CD4-positive, alpha-beta T cell treated with Interleukin-6 for 4 hours (primary cell): Measurements from ENCODE around the gene COA1.
"Not testable (repeated sequence)": the region's sequence is repeated elsewhere in the genome, so short reads cannot be mapped to it uniquely, and the experiment has no call there.

Experiments
- DNase-seq: peaks from one replicate; pipeline ENCODE4 v3.0.0-alpha.2; 2020; ENCODE audit warnings: mixed read lengths

COA1 gene

GRCh38 chr7:43758029-43758821, 28.9 kb upstream of the COA1 start, which contains the start of gene BLVRA:
BLVRA (plus strand) TSS chr7:43758680; CDS start chr7:43771159, 12,479 bp downstream.
- peak; percentile 77 for DNase-seq

GRCh38 chr7:43757073-43757720, 27.9 kb upstream of the COA1 start:
- DNase-seq: no peak

- no peak for DNase-seq
These were observed 27.2 kb upstream of the COA1 start for GRCh38 chr7:43756368-43757072.

- DNase-seq: no peak
These were observed 25.3 kb upstream of the COA1 start for GRCh38 chr7:43754596-43754995.

GRCh38 chr7:43753843-43754242, 24.5 kb upstream of the COA1 start:
- no peak for DNase-seq

- DNase-seq: no peak
These were observed 24.0 kb upstream of the COA1 start for GRCh38 chr7:43753271-43753810.

GRCh38 chr7:43752411-43752810, 23.1 kb upstream of the COA1 start:
- no peak for DNase-seq

GRCh38 chr7:43750016-43750887, 20.9 kb upstream of the COA1 start:
- no peak for DNase-seq

GRCh38 chr7:43749383-43749940, 20.1 kb upstream of the COA1 start:
- DNase-seq: no peak

GRCh38 chr7:43747328-43748105, 18.2 kb upstream of the COA1 start:
- DNase-seq: no peak

- DNase-seq: no peak
These were observed 13.4 kb upstream of the COA1 start for GRCh38 chr7:43742692-43743091.

GRCh38 chr7:43737467-43738127, 8.3 kb upstream of the COA1 start:
- no peak for DNase-seq

- no peak for DNase-seq
These were observed 6.7 kb upstream of the COA1 start for GRCh38 chr7:43735802-43736603.

- DNase-seq: no peak
These were observed 6.1 kb upstream of the COA1 start for GRCh38 chr7:43735403-43735801.

GRCh38 chr7:43734575-43735332, 5.4 kb upstream of the COA1 start:
- not testable (repeated sequence) for DNase-seq

- not testable (repeated sequence) for DNase-seq
These were observed 2.2 kb upstream of the COA1 start for GRCh38 chr7:43731494-43731893.

GRCh38 chr7:43729924-43730248, 563 bp upstream of the COA1 start:
- no peak for DNase-seq

GRCh38 chr7:43727494-43727893, 1.8 kb downstream of the COA1 start:
- no peak for DNase-seq

- no peak for DNase-seq
These were observed 2.3 kb downstream of the COA1 start for GRCh38 chr7:43727003-43727402.
